Ureter (tissue), 1 donor: ENCODE data around the gene PTP4A1. TPM values are rescaled to one million over a fixed set of nuclear protein-coding genes. Genes with fewer than 3 reads are reported as not detected.
A peak's percentile ranks its signal among the peaks of the same experiment; 100 is the strongest.
"Not testable (repeated sequence)": the region's sequence is repeated elsewhere in the genome, so short reads cannot be mapped to it uniquely, and the experiment has no call there.

Source experiments
- DNase-seq: peaks from one replicate; pipeline ENCODE4 v3.0.0-alpha.2; 2020; ENCODE audit warnings: low spot score
- total RNA-seq: library from RNA; stranded (reverse); gene quantifications from one replicate; pipeline ENCODE4 v1.2.4, GENCODE V29; 2023
- donor health status: DM: yes; HTN: yes; CAD: no.

Gene PTP4A1
- total RNA-seq, 1 donor from 2014 or later: 55.6 TPM

DNA sequence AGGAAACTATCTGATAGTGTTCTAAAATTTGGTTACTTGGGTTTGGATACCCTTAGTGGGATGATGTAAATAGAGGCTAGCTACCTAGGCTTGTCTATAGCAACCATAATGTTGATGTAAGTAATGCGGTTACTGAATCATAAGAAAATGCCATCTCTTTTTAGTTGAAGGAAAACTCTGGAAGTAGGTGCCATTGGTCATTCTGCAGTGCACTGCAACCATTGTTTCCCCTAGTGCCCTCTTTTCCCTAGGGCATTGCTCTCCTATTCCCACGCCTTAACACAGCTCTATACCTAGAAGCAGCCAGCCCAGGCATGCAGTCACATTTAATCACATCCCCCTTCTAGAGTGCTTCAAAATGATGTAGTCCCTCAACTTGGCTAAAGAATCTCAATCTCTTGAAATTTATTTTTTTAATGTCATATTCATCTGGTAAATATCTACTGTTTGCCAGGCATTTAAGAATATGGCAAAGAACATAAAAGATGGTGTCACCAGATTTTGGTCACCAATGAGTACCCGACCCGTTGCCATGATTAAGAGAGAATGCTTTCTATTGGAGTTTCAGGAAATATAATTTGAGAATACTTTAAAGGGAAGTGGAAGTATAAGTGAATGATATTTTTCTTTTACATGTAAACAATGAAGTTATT, 10.4 kb downstream of the PTP4A1 start:
- DNase-seq: no peak

DNA sequence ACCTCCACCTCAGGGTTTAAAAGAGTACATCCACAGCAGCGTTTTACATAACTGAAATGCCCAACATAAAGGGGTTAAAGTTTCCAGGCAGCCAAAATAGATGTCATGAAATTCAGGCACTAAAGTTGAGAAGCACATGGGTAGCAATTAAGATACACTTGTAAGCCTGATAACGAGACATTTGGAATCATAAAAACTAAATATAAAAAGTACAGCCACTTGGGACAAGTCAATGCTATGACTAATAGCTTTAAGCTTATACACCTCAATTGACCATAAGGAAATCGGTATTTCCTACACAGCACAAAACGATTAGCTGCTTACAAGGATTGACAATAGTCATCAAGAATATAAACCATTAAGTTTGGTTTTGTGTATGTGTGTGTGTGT, 11.8 kb downstream of the PTP4A1 start:
- DNase-seq: no peak

DNA sequence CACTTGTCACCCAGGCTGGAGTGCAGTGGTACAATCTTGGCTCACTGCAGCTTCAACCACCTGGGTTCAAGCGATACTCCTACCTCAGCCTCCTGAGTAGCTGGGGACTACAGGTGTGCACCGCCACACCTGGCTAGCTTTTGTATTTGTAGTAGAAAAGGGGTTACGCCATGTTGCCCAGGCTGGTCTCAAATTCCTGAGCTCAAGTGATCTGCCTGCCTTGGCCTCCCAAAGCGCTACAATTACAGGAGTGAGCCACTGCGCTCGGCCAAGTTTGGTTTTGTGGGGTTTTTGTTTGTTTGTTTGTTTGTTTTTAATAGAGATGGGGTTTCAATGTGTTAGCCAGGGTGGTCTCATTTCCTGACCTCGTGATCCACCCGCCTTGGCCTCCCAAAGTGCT, 12.3 kb downstream of the PTP4A1 start:
- no peak for DNase-seq

DNA sequence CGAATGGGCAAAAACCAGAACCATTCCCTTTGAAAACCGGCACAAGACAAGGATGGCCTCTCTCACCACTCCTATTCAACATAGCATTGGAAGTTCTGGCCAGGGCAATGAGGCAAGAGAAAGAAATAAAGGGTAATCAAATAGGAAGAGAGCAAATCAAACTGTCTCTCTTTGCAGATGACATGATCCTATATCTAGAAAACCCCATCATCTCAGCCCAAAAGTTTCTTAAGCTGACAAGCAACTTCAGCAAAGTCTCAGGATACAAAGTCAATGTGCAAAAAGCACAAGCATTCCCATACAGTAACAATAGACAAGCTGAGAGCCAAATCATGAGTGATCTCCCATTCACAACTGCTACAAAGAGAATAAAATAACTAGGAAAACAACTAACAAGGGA, 13.4 kb downstream of the PTP4A1 start:
- not testable (repeated sequence) for DNase-seq

DNA sequence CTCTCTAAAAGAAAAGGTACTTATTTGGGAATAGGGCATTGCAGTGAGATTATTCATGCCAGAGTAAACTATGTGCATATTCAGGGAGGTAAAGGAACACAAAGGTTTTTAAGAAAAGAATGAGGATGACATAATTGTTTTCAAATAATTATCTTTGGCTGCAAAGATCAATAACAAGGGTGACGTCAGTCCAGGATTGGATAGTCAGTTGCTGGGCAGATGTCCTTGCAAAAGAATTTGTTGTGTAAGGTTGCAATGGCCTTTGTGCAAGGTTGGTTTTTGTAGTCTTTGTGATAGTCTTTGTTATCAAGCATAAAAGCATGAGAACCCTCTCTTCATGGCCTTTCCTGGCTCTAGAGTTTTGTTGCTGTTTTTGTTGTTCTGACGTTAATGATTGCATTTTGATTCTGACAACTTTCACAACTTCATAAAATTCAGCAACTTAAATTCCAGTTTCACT, 17.7 kb downstream of the PTP4A1 start:
- DNase-seq: no peak

DNA sequence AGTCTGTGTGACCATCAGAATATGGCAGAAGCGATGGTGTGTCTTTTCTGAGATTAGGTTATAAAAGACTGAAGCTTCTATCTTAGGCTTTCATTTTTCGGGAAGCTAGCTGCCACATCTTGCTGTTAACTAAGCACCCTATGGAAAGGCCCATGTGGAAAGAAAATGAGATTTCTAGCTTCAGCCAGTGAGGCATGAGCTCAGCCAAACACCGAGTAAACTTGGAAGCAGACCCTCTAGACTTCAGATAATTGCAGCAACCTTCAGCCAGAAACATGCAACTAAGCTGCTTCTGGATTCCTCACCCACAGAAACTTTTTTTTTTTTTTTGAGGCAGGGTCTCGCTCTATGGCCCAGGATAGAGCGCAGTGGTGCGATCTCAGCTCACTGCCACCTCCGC, 20.6 kb downstream of the PTP4A1 start:
- no peak for DNase-seq

DNA sequence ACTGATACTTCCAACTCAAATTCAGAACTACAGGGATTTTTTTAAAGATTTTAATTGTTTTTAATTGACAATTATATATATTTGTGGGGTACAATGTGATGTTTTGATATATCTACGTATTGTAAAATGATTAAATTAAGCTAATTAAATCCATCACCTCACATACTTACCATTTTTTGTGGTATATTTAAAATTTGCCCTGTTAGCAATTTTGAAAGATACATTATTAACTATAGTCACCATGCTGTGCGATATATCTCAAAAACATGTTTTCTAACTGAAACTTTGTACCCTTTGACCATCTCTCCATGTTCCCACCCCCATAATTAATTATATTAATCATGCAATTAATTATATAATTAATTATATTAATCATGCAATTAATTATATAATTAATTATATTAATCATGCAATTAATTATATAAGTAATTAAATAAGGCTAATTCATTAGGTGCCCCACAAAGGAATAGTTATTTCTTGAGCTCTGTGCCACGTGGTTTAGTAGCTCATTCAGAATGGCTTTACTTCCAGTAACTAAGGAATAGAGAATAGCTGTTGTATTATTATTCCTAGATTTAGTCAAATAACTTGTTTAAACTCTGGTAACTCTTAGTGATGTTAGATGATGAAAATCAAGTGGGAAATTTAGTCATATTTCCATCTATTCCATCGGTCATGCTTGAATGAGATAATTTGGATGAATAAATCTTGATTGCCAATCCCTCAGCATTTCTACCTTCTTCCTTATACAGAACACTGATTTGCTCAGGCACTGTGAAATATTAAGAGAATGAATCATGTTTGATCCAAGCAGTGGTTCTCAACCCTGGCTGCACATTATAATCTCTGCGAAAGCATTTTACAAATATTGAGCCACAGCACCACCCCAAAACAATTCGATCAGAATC, 25.1 kb downstream of the PTP4A1 start:
- no peak for DNase-seq

DNA sequence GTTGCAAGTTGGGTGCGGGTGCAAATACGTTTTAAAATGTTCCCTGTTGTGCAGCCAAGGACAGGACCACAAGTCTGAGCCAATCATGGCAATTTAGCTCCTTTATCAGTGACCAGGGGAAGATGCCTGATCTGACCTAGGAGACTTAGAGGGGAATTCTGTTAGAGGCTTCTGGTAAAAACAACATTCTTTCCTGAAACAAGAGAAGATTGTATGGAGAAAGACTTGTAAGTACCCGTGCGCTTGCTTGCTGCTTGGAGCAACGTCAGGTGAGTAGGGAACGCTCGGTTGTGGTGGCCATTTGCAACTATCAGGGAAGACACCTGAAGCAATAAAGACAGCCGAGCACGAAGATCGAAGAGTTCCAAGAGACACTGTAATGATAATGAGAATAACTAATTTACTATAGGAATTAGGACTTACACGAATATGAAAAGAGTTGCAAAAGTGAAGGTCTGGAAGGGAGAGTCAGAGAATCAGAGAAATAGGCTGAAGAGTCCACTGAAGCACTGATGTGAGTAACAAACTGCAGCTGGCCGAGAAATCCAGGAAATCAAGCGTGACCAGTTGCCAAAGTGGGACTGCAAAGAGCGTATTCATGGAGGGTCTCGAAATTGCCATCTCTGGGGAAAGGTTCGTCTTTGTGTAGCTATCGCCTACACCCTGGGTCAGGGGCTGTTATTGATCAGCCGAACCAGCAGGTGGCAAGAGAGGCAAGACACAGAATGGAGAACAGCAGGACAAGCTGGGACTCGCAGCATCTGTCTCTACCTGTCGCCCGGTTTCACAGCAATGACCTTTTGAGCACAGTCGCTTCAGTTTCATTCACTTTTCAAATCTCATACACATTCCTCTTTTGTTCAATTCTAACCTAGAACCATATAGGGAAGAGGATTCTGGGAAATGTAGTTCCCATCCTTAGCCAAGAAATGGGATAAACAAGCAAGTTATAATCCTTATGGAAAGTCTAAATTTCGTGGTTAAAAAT, 26.1 kb downstream of the PTP4A1 start:
- peak; percentile 79 for DNase-seq

DNA sequence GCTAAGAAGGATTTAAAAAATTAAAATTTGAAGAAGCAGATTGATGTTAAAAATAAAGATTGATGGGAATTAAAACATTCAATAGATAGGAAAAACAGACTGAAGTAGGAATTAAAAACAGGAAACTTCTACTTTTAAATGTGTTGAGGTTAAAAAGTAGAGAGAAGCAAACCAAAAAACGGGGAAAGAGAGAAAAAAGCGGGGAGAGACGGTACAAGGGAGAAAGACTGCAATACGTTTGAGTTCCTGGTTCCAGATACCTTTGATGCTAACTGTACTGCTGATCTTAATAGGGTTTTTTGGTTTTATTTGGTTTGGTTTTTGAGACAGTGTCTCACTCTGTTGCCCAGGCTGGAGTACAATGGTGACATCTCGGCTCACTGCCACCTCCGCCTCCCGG, 27.0 kb downstream of the PTP4A1 start:
- DNase-seq: no peak

DNA sequence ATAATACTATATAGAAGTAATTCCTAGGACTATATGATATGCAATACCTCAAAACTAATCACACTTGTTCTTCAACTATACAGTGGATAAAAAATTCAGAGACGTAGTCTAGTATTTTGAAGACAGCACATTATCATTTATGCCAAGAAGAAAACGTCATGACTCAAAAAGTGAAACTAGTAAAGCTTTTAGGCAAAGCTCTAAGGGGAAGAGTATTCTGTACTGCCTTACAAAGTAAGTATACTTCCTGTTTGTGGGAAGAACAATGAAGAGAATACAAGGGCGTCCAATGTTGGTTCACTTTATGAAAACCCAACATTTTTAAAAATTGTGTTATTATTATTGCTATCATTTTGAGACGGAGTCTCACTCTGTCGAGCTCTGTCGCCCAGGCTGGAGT, 27.9 kb downstream of the PTP4A1 start:
- DNase-seq: no peak

DNA sequence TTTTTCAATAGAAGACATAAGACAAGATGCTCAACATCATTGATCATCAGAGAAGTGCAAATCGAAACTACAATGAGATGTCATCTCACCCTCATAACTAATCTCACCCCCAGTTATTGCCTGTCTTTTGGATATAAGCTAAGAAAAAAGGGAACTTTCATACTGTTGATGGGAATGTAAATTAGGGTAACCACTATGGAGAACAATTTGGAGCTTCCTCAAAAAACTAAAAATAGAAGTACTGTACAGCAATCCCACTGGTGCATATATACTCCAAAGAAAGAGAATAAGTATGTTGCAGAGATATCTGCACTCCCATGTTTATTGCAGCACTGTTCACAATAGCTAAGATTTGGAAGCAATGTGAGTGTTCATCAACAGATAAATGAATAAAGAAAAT, 37.0 kb downstream of the PTP4A1 start:
- no peak for DNase-seq

DNA sequence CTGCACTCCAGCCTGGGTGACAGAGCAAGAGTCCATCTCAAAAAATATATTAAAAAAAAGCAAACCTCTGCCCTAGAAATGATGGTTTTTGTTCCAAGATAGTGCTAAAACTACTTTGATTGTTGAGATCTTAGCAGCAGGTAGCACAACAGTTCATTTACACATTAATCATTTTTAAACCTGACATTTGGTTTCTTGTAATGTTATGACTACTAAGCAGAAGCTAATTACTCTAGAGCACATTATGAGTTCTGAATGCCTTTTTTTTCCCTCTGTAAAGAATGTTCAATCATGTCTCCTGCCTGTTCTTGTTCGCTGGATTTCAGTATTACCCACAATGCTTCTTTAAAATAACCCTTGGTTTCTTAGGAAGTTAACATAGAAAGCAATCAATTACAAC, 38.7 kb downstream of the PTP4A1 start:
- no peak for DNase-seq

DNA sequence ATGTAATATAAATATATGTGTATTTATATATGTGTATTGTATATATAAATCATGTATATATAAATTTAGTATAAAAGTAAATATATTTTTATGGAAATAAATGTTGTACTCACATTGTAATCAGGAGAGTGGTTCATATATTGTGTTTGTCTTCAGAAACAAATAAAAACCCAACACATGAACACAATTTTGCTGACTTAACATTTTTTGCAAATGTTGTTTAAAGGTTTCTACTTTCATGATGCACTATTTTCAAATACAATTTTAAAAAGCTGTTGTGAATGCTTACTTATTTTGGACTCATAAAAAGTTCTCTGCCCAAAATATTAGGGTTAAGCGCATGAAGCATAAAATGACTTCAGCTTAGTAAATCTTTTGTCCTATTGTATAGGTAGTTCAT, 39.3 kb downstream of the PTP4A1 start:
- no peak for DNase-seq

DNA sequence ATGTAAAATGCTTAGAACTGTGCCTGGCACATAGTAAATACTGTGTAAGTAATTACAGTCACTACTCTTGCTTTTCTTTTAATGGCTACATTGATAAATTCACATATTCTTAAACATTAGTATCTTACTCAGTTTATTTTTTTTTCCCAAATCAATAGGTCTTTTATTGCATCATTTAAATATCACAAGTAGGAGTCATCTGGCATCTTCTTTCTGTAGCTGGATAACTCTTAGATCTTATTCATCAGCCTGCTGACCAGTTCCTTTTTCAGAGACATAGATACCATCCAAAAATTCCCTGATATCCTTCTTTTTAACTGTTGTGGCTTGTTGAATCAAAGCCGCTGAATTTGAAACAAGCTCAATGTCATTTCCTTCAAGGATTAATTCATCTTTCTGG, 43.3 kb downstream of the PTP4A1 start:
- no peak for DNase-seq

Other genes starting within 250 kb of the PTP4A1 start
- gene PHF3, start 63.3 kb downstream of the PTP4A1 start, total RNA-seq: 63.8 TPM